Measurements from ENCODE around the gene ANAPC13. TPM values are rescaled to one million over a fixed set of nuclear protein-coding genes. Genes with fewer than 3 reads are reported as not detected.

The ANAPC13 gene
- total RNA-seq, 5 donors from 2014 or later (not counting 1 experiment from before 2014, with no cell fraction given): 20.7 to 31.8 (median 22.6) TPM

DNA sequence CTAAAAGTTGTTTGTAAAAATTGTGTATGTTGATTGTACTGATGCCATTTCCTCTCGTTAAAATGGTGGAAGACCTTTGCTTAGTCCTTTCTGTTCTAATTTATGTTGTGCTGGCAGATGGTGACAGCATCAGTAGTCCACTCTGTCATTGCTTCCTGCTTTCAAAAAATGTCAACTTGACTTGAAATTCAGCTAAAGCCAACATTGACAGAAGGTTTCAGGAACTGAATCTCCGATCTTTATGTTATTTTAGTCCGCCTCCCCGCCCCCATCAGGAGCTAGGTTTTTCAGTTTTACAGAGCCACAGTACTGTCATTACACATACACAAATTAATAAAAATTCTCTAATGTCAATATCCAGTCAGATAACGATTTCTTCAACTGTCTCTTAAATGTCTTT lies 1.6 kb upstream of the ANAPC13 start:
- 51% methylated on average over 4 of the region's 5 CpGs for WGBS (ENCODE audit: insufficient coverage)
- no peak for ATAC-seq (replicated peaks in 1 of 4)

DNA sequence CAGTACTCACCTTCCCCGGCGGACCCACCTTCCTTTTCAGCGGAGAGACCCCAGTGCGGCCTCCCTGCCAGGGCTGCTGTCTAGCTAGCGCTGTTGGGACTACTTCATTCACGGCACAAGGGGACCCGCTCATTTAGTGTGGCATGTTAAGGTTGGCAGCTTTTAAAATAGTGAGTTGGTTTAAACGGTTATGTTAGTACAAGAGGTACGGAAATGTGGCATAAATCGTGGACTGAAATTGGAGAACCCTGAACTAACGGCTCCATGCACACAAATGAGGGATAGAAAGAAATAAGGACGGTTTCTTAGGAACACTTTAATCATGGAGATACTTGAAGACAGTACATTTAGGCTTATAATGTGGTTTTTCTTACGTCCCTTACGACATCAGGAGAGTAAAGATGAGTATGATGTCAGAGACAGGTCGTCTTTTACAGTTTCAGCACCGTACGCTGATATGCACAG lies 824 bp upstream of the ANAPC13 start:
- Histone ChIP-seq H3K36me3 (ENCODE audit: control insufficient read depth in 2 of 2, extremely low read depth in 1 of 2, insufficient read depth in 1 of 2, low read length in 1 of 2) (peaks cover 0 to 11% of the 10 kb centered on the region in 2 donors), H3K4me1 (ENCODE audit: control insufficient read depth in 1 of 2, extremely low read depth in 1 of 2, insufficient read depth in 2 of 2, low read length in 2 of 2) (peaks cover 21 to 28% of the 10 kb centered on the region in 2 experiments), H3K9me3 (no peaks in the 10 kb centered on the region), H3K4me3 (ENCODE audit: control insufficient read depth in 1 of 2, extremely low read depth in 1 of 2, low read length in 1 of 2) (peak overlapping the region; percentile 92 to 96), H3K27ac (ENCODE audit: low read length) (peak overlapping the region; percentile 86), H3K27me3 (replicated peaks in 1 of 2; ENCODE audit: control insufficient read depth in 2 of 2, extremely low read depth in 1 of 2, insufficient read depth in 2 of 2, low read length in 1 of 2) (no peaks in the 10 kb centered on the region)
- Mint-ChIP-seq H3K27ac (peak overlapping the region; percentile 66 to 81), H3K36me3 (peaks cover 11% of the 10 kb centered on the region), H3K4me3 (peak overlapping the region; percentile 93 to 98 (median 94)), H3K4me1 (peaks cover 59 to 76% (median 62%) of the 10 kb centered on the region in 3 donors), H3K9me3 (peaks cover 0 to 3% (median 0%) of the 10 kb centered on the region in 3 donors), H3K27me3 (no peaks in the 10 kb centered on the region)
- peak in 32 of 35 experiments; percentile 11 to 63 (median 30) for DNase-seq
- POLR2A ChIA-PET: interaction anchor here in 1 of 2 donors (1.5 kb wide), 1 partner anchor 913 kb away, joined by 6 read pairs; the partner anchor contains the start of gene CDV3
- 7% methylated on average over 9 of the region's 17 CpGs for WGBS (ENCODE audit: insufficient coverage)
- CTCF ChIA-PET: interaction anchor here (0.9 to 4.6 kb wide), 4 partner anchors 9 to 178 kb away, joined by 3 to 21 read pairs (median 8); no protein-coding TSS in a partner anchor
- peak; percentile 31 to 44 (median 32) for ATAC-seq (replicated peaks in 1 of 4)

More for the DNA sequence above, 1.6 kb upstream of the ANAPC13 start:
- ChIA-PET CTCF (interaction anchor here (0.5 to 4.6 kb wide), 6 partner anchors 10 to 908 kb away, joined by 3 to 21 read pairs (median 6); no protein-coding TSS in a partner anchor), POLR2A (no interaction called here)
- H3K27ac Mint-ChIP-seq: peak overlapping the region; percentile 68 to 75
- H3K36me3 Mint-ChIP-seq: peaks cover 4% of the 10 kb centered on the region
- peak overlapping the region; percentile 93 to 98 (median 94) for H3K4me3 Mint-ChIP-seq
- Histone ChIP-seq H3K9me3 (no peaks in the 10 kb centered on the region), H3K36me3 (ENCODE audit: control insufficient read depth in 2 of 2, extremely low read depth in 1 of 2, insufficient read depth in 1 of 2, low read length in 1 of 2) (peaks cover 0 to 5% of the 10 kb centered on the region in 2 donors), H3K4me1 (ENCODE audit: control insufficient read depth in 1 of 2, extremely low read depth in 1 of 2, insufficient read depth in 2 of 2, low read length in 2 of 2) (peaks cover 22 to 28% of the 10 kb centered on the region in 2 experiments), H3K27me3 (replicated peaks in 1 of 2; ENCODE audit: control insufficient read depth in 2 of 2, extremely low read depth in 1 of 2, insufficient read depth in 2 of 2, low read length in 1 of 2) (no peaks in the 10 kb centered on the region), H3K4me3 (ENCODE audit: control insufficient read depth in 1 of 2, extremely low read depth in 1 of 2, low read length in 1 of 2) (peak overlapping the region in 1 of 2 donors; percentile 92), H3K27ac (ENCODE audit: low read length) (peak overlapping the region; percentile 10)
- no peaks in the 10 kb centered on the region for H3K27me3 Mint-ChIP-seq
- H3K9me3 Mint-ChIP-seq: peaks cover 0 to 3% (median 0%) of the 10 kb centered on the region in 3 donors
- H3K4me1 Mint-ChIP-seq: peaks cover 60 to 76% (median 62%) of the 10 kb centered on the region in 3 donors
- DNase-seq: no peak

DNA sequence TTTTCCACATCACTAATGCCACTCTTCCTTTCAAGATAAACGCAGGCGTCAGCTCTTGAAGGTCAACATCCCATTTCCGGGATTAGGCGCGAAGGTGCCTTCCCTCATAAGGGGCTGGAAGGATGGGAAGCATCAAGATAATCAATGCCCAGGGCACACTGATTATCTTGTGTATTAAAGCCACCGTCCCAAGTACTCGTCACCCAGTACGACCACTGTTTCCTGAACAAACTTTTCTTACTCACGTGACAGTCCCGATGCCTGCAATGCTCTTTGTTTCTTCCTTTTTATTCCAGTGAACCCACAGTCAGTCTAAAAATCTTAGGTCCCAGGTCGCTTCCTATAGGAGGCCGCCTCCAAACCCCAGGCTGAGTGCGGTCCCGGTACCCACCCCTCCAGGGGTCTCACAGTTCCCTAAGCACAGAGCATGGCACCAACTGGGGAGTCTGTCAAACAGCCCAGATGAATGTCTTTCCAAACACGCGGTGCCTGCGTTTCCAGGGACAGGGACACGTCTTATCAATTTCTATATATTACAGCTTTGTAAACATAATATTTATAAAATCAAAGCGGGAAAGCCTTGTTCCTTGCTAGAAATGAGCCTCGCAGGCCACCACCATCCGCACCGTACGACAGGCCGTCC lies 589 bp downstream of the ANAPC13 start:
- H3K9me3 Mint-ChIP-seq: no peaks in the 10 kb centered on the region
- no peaks in the 10 kb centered on the region for H3K27me3 Mint-ChIP-seq
- H3K36me3 ChIP-seq (ENCODE audit: control insufficient read depth in 2 of 2, extremely low read depth in 1 of 2, insufficient read depth in 1 of 2, low read length in 1 of 2): peaks cover 0 to 26% of the 10 kb centered on the region in 2 donors
- H3K4me3 ChIP-seq (ENCODE audit: control insufficient read depth in 1 of 2, extremely low read depth in 1 of 2, low read length in 1 of 2): peak overlapping the region; percentile 92 to 96
- H3K27me3 ChIP-seq (replicated peaks in 1 of 2; ENCODE audit: control insufficient read depth in 2 of 2, extremely low read depth in 1 of 2, insufficient read depth in 2 of 2, low read length in 1 of 2): no peaks in the 10 kb centered on the region
- H3K36me3 Mint-ChIP-seq: peaks cover 18% of the 10 kb centered on the region
- H3K27ac Mint-ChIP-seq: peak overlapping the region; percentile 96 to 98
- ATAC-seq (replicated peaks in 1 of 4): peak; percentile 2 to 17 (median 4)
- POLR2A ChIA-PET: interaction anchor here in 1 of 2 donors (0.9 to 1.5 kb wide), 2 partner anchors 30 to 912 kb away, joined by 3 to 6 read pairs; partner anchors contain the start of gene CDV3
- H3K4me3 Mint-ChIP-seq: peak overlapping the region; percentile 93 to 98 (median 94)
- peaks cover 21 to 28% of the 10 kb centered on the region in 2 experiments for H3K4me1 ChIP-seq (ENCODE audit: control insufficient read depth in 1 of 2, extremely low read depth in 1 of 2, insufficient read depth in 2 of 2, low read length in 2 of 2)
- DNase-seq: peak in 10 of 35 experiments; percentile 5 to 92 (median 90)
- CTCF ChIA-PET: interaction anchor here (0.6 to 4.6 kb wide), 6 partner anchors 8 to 273 kb away, joined by 3 to 21 read pairs (median 6); no protein-coding TSS in a partner anchor
- peaks cover 53 to 62% (median 58%) of the 10 kb centered on the region in 3 donors for H3K4me1 Mint-ChIP-seq
- peak overlapping the region; percentile 86 for H3K27ac ChIP-seq (ENCODE audit: low read length)
- WGBS (ENCODE audit: insufficient coverage): 0% methylated on average over 15 of the region's 24 CpGs
- H3K9me3 ChIP-seq: no peaks in the 10 kb centered on the region

DNA sequence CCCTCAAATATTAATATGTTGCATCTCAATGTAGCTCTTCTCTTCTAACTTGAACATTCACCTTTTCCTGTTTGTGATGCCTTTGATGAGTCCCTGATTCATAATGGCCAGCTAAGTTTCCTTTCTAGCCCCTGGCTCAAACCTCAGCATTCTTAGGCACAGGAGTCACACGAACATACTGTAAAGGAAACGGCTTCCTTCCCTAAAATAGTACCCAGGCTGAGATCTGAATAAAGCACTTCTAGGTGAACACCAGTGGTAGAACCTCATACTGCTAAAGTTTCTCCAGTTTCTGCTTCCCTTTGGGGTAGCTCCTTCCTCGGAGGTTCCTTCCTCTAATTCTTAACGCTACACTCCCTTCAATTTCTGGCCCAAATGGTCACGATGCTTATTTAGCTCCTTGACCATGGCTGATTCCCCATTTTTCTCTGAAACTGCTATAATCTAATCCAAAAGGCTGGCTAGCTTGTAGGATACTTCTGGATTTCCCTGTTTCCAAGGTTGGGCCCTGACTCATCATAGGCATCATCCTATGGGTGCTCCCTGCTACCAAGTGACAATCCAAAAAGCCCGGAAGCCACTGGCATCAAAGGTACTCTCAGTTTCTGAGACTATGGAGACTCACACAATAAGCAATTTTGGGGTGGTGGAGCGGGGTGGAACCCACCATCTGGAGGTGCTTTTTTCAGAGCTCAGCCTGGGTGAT lies 2.4 kb downstream of the ANAPC13 start:
- H3K4me1 ChIP-seq (ENCODE audit: control insufficient read depth in 1 of 2, extremely low read depth in 1 of 2, insufficient read depth in 2 of 2, low read length in 2 of 2): peaks cover 21 to 28% of the 10 kb centered on the region in 2 experiments
- Mint-ChIP-seq H3K9me3 (no peaks in the 10 kb centered on the region), H3K36me3 (peaks cover 30% of the 10 kb centered on the region), H3K4me3 (peak overlapping the region; percentile 46 to 94 (median 93)), H3K4me1 (peaks cover 41 to 48% (median 46%) of the 10 kb centered on the region in 3 donors), H3K27ac (no peak overlapping the region), H3K27me3 (no peaks in the 10 kb centered on the region)
- ATAC-seq (replicated peaks in 1 of 4): no peak
- H3K27me3 ChIP-seq (replicated peaks in 1 of 2; ENCODE audit: control insufficient read depth in 2 of 2, extremely low read depth in 1 of 2, insufficient read depth in 2 of 2, low read length in 1 of 2): no peaks in the 10 kb centered on the region
- H3K9me3 ChIP-seq: no peaks in the 10 kb centered on the region
- H3K36me3 ChIP-seq (ENCODE audit: control insufficient read depth in 2 of 2, extremely low read depth in 1 of 2, insufficient read depth in 1 of 2, low read length in 1 of 2): peaks cover 0 to 43% of the 10 kb centered on the region in 2 donors
- DNase-seq: no peak
- CTCF ChIA-PET: interaction anchor here (0.6 to 2.4 kb wide), 4 partner anchors 8 to 271 kb away, joined by 3 to 6 read pairs (median 6); no protein-coding TSS in a partner anchor
- no peak overlapping the region for H3K4me3 ChIP-seq (ENCODE audit: control insufficient read depth in 1 of 2, extremely low read depth in 1 of 2, low read length in 1 of 2)
- WGBS (ENCODE audit: insufficient coverage): 93% methylated on average over 5 of the region's 7 CpGs
- POLR2A ChIA-PET: interaction anchor here (0.6 kb wide), 2 partner anchors 993 to 1766 kb away, joined by 3 to 11 read pairs; no protein-coding TSS in a partner anchor
- no peak overlapping the region for H3K27ac ChIP-seq (ENCODE audit: low read length)

GRCh38 chr3:134482622-134483021 lies 3.2 kb downstream of the ANAPC13 start:
- Histone ChIP-seq H3K27me3 (replicated peaks in 1 of 2; ENCODE audit: control insufficient read depth in 2 of 2, extremely low read depth in 1 of 2, insufficient read depth in 2 of 2, low read length in 1 of 2) (no peaks in the 10 kb centered on the region), H3K4me3 (ENCODE audit: control insufficient read depth in 1 of 2, extremely low read depth in 1 of 2, low read length in 1 of 2) (no peak overlapping the region), H3K9me3 (no peaks in the 10 kb centered on the region), H3K27ac (ENCODE audit: low read length) (no peak overlapping the region), H3K36me3 (ENCODE audit: control insufficient read depth in 2 of 2, extremely low read depth in 1 of 2, insufficient read depth in 1 of 2, low read length in 1 of 2) (peaks cover 0 to 50% of the 10 kb centered on the region in 2 donors), H3K4me1 (ENCODE audit: control insufficient read depth in 1 of 2, extremely low read depth in 1 of 2, insufficient read depth in 2 of 2, low read length in 2 of 2) (peaks cover 19 to 24% of the 10 kb centered on the region in 2 experiments)
- no peak for DNase-seq
- no peaks in the 10 kb centered on the region for H3K27me3 Mint-ChIP-seq
- ATAC-seq (replicated peaks in 1 of 4): no peak
- H3K36me3 Mint-ChIP-seq: peaks cover 37% of the 10 kb centered on the region
- peaks cover 34 to 41% (median 39%) of the 10 kb centered on the region in 3 donors for H3K4me1 Mint-ChIP-seq
- 100% methylated on average over 2 of the region's 3 CpGs for WGBS (ENCODE audit: insufficient coverage)
- ChIA-PET POLR2A (interaction anchor here in 1 of 2 donors (0.6 kb wide), 1 partner anchor 993 kb away, joined by 3 read pairs; no protein-coding TSS in a partner anchor), CTCF (interaction anchor here (0.5 to 2.4 kb wide), 7 partner anchors 7 to 271 kb away, joined by 3 to 6 read pairs (median 3); no protein-coding TSS in a partner anchor)
- H3K27ac Mint-ChIP-seq: no peak overlapping the region
- H3K9me3 Mint-ChIP-seq: no peaks in the 10 kb centered on the region
- H3K4me3 Mint-ChIP-seq: peak overlapping the region in 1 of 3 donors; percentile 13

Data from T-cell (primary cell).